Vagina (tissue), 2 donors: ENCODE data around the gene HID1.
"Not testable (repeated sequence)": the region's sequence is repeated elsewhere in the genome, so short reads cannot be mapped to it uniquely, and the experiment has no call there.

ENCODE experiments used
- CTCF ChIP-seq, 3 experiments: fragments of 450-650 bp in 2 of 3; fragments of 200-600 bp in 1 of 3; sonication (generic) in 1 of 3; IDR thresholded peaks; one replicate each; pipeline ENCODE4 v1.5.1; 2017 to 2019; ENCODE audit warnings: antibody characterized with exemption in 3 of 3, mild to moderate bottlenecking in 2 of 3, moderate library complexity in 2 of 3
- POLR2A ChIP-seq, 2 donors: fragments of 450-650 bp; IDR thresholded peaks; one replicate each; pipeline ENCODE4 v1.6.1; 2017; ENCODE audit warnings: antibody characterized with exemption in 2 of 2, mild to moderate bottlenecking in 2 of 2, moderate library complexity in 2 of 2

DNA sequence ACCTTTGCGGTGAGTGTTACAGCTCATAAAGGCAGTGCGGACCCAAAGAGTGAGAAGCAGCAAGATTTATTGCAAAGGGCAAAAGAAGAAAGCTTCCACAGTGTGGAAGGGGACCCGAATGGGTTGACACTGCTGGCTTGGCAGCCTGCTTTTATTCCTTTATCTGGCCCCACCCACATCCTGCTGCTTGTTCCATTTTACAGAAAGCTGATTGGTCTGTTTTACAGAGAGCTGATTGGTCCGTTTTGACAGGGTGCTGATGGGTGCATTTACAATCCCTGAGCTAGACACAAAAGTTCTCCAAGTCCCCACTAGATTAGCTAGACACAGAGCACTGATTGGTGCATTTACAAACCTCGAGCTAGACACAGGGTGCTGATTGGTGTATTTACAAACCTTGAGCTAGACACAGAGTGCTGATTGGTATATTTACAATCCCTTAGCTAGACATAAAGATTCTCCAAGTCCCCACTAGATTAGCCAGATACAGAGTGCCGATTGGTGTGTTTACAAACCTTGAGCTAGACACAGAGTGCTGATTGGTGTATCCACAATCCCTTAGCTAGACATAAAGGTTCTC is 66.3 kb downstream of the HID1 start:
- TF ChIP-seq CTCF, POLR2A (IDR thresholded peaks at IDR 0.05): not testable (repeated sequence)
